K562 (cell line): ENCODE data around the gene SLC43A2. TPM values are rescaled to one million over a fixed set of nuclear protein-coding genes. Genes with fewer than 3 reads are reported as not detected.
A peak's percentile ranks its signal among the peaks of the same experiment; 100 is the strongest.

Source experiments
- ATAC-seq: fragments of 200-7000 bp; cut with Tn5 transposase; 3 replicates; pipeline ENCODE4 v1.9.1; 2020; ENCODE audit warnings: moderate library complexity
- BruUV-seq: library from RNA; stranded (reverse); fragments of 400-500 nt; replicated peaks from 2 replicates; lab custom pipeline; 2021; lab: Mats Ljungman, UMichigan
- CTCF ChIA-PET: fragments of 300-600 bp; formaldehyde crosslinking; extraction: SDS; loops from one replicate; lab custom pipeline; 2021; ENCODE audit warnings: low intra/inter-chr PET ratio; lab: Yijun Ruan, JAX
- POLR2A ChIA-PET: fragments of 300-600, 350-650 bp; sonication (Branson Sonifier 250); formaldehyde crosslinking; extraction: SDS; loops from one replicate; lab custom pipeline; 2021; ENCODE audit warnings: antibody characterized with exemption, inconsistent platforms; lab: Yijun Ruan, JAX
- DNase-seq, 4 experiments: peaks; one replicate each; pipeline versions ENCODE4 v3.0.0 to v3.0.0-alpha.2; 2011 to 2018; ENCODE audit warnings: low spot score in 3 of 4, mixed read lengths in 3 of 4; ENCODE audit errors: extremely low read depth in 1 of 4
- FAIRE-seq: peaks from 2 replicates; lab custom pipeline; 2011; peaks lifted over from hg19 to GRCh38; lab: Jason Lieb, UNC
- H2AFZ ChIP-seq: 2 replicates; pipeline ENCODE4 v1.6.0; 2011; ENCODE audit warnings: low read depth, low read length, control low read depth, inconsistent platforms
- H3K27ac ChIP-seq: fragments of 200-600 bp; 3 replicates; pipeline ENCODE4 v1.8.0; 2011; ENCODE audit warnings: low read depth, mild to moderate bottlenecking, control low read depth, inconsistent platforms, low read length, moderate library complexity, mixed read lengths; ENCODE audit errors: extremely low read depth
- H3K27me3 ChIP-seq, 2 experiments: fragments of 300-600 bp in 1 of 2; 2 replicates in 1 of 2; 3 replicates in 1 of 2; pipeline versions ENCODE4 v1.6.0 to v1.8.0; 2011; ENCODE audit warnings: inconsistent platforms in 2 of 2, low read length in 2 of 2, mild to moderate bottlenecking in 1 of 2, mixed read lengths in 1 of 2, moderate library complexity in 1 of 2; ENCODE audit not compliant: control insufficient read depth in 2 of 2, insufficient read depth in 2 of 2
- H3K36me3 ChIP-seq: fragments of 300-600 bp; 3 replicates; pipeline ENCODE4 v1.8.0; 2011; ENCODE audit warnings: mild to moderate bottlenecking, low read length, inconsistent platforms; ENCODE audit not compliant: control insufficient read depth, insufficient read depth
- H3K4me1 ChIP-seq, 2 experiments: fragments of 200-600 bp in 1 of 2; replicated peaks in 1 of 2; 2 replicates in 1 of 2; 3 replicates in 1 of 2; pipeline versions ENCODE4 v1.5.1 to v1.8.0; 2011; ENCODE audit warnings: inconsistent platforms in 2 of 2, low read length in 2 of 2, mild to moderate bottlenecking in 1 of 2, mixed read lengths in 1 of 2, moderate library complexity in 1 of 2; ENCODE audit not compliant: control insufficient read depth in 2 of 2, insufficient read depth in 2 of 2
- H3K4me2 ChIP-seq: 2 replicates; pipeline ENCODE4 v1.6.1; 2011; ENCODE audit warnings: low read length, control low read depth, inconsistent platforms, mixed read lengths; ENCODE audit not compliant: insufficient read depth
- H3K4me3 ChIP-seq: fragments of 200-600 bp; sonication (generic), shearing (Covaris generic); 2 replicates; pipeline ENCODE4 v1.5.1; 2016; ENCODE audit warnings: control low read depth, inconsistent platforms
- H3K79me2 ChIP-seq: fragments of 200-600 bp; 3 replicates; pipeline ENCODE4 v1.8.0; 2011; ENCODE audit warnings: low read length, inconsistent platforms; ENCODE audit not compliant: control insufficient read depth, insufficient read depth
- H3K9ac ChIP-seq, 2 experiments: 2 replicates each; pipeline versions ENCODE4 v1.6.0 to v1.6.1; 2011; ENCODE audit warnings: low read depth in 2 of 2, low read length in 2 of 2, control low read depth in 1 of 2, inconsistent platforms in 1 of 2, mild to moderate bottlenecking in 1 of 2, mixed read lengths in 1 of 2; ENCODE audit not compliant: insufficient read depth in 1 of 2
- H3K9me1 ChIP-seq: one replicate; pipeline ENCODE4 v1.6.0; 2011; ENCODE audit warnings: inconsistent platforms, mild to moderate bottlenecking, low read length, moderate library complexity; ENCODE audit not compliant: control insufficient read depth, insufficient read depth
- H3K9me3 ChIP-seq: replicated peaks from 2 replicates; pipeline ENCODE4 v1.5.1; 2011; ENCODE audit warnings: low read depth, low read length, inconsistent platforms; ENCODE audit not compliant: control insufficient read depth, insufficient read depth
- H4K20me1 ChIP-seq: replicated peaks from 2 replicates; pipeline ENCODE4 v1.6.1; 2011; ENCODE audit warnings: low read length, inconsistent platforms, mixed read lengths; ENCODE audit not compliant: control insufficient read depth, insufficient read depth
- ATF3 ChIP-seq, 2 experiments: fragments of 450-650 bp in 1 of 2; sonication (generic) in 1 of 2; formaldehyde crosslinking in 1 of 2; IDR thresholded peaks in 1 of 2; conservative IDR thresholded peaks in 1 of 2; 2 replicates each; pipeline versions ENCODE4 v1.6.1 to v1.8.1; 2016 to 2023; ENCODE audit warnings: mild to moderate bottlenecking in 2 of 2, moderate library complexity in 2 of 2, inconsistent platforms in 1 of 2, missing genetic modification reagents in 1 of 2
- CBFB ChIP-seq: sonication (generic); formaldehyde crosslinking; IDR thresholded peaks from 2 replicates; pipeline ENCODE4 v1.4.0; 2020; ENCODE audit warnings: mild to moderate bottlenecking, missing genetic modification reagents
- HNRNPL ChIP-seq: fragments of 200-400 bp; formaldehyde crosslinking; IDR thresholded peaks from 2 replicates; pipeline ENCODE4 v1.6.1; 2017; ENCODE audit warnings: low read depth, mild to moderate bottlenecking, low read length
- JUNB ChIP-seq: fragments of 450-650 bp; formaldehyde crosslinking; conservative IDR thresholded peaks from 2 replicates; pipeline ENCODE4 v1.4.0; 2020; ENCODE audit warnings: mild to moderate bottlenecking
- SIN3B ChIP-seq: fragments of 450-650 bp; IDR thresholded peaks from 2 replicates; pipeline ENCODE4 v1.6.1; 2017; ENCODE audit warnings: low read depth, mild to moderate bottlenecking, moderate library complexity
- STAG1 ChIP-seq: sonication (generic); formaldehyde crosslinking; IDR thresholded peaks from 2 replicates; pipeline ENCODE4 v1.5.0; 2020; ENCODE audit warnings: missing genetic modification reagents, borderline replicate concordance
- TEAD2 ChIP-seq: fragments of 450-650 bp; IDR thresholded peaks from 2 replicates; pipeline ENCODE4 v1.6.1; 2016; ENCODE audit warnings: missing genetic modification characterization, control low read depth, missing compliant biosample characterization
- THAP12 ChIP-seq: fragments of 250-450 bp; sonication (Bioruptor Pico); IDR thresholded peaks from 2 replicates; pipeline ENCODE4 v1.9.0; 2021; ENCODE audit warnings: mild to moderate bottlenecking, inconsistent platforms
- WHSC1 ChIP-seq: IDR thresholded peaks from one replicate; pipeline ENCODE4 v1.6.1; 2012; ENCODE audit warnings: low read length, control low read depth, inconsistent platforms
- XRCC3 ChIP-seq: fragments of 450-650 bp; IDR thresholded peaks from 2 replicates; pipeline ENCODE4 v1.6.1; 2017; ENCODE audit warnings: mild to moderate bottlenecking, moderate library complexity
- ZNF184 ChIP-seq: sonication (generic); formaldehyde crosslinking; IDR thresholded peaks from 2 replicates; pipeline ENCODE4 v1.5.0; 2020; ENCODE audit warnings: missing genetic modification reagents
- ZNF282 ChIP-seq: sonication (generic); formaldehyde crosslinking; IDR thresholded peaks from 2 replicates; pipeline ENCODE4 v1.8.1; 2023; ENCODE audit warnings: missing genetic modification reagents
- WGBS: fragments of 100-300 bp; shearing (Covaris generic); methylation state at CpG from one replicate; pipeline ENCODE4 v1.1.6; 2016; ENCODE audit warnings: low coverage, mixed read lengths; ENCODE audit not compliant: insufficient coverage; ENCODE audit errors: missing lambda C conversion rate; 5-methylcytosine and 5-hydroxymethylcytosine counted together
- in situ Hi-C: fragments of 300-500 bp; cut with MboI; formaldehyde crosslinking; loops from 4 replicates; pipeline ENCODE4 v1.15.0; 2018; ENCODE audit warnings: inconsistent platforms, mixed read lengths
- intact Hi-C: fragments of 100-400 bp; cut with micrococcal nuclease; formaldehyde crosslinking; loops from 2 replicates; pipeline ENCODE4 v1.14.2; 2022
- polyA plus RNA-seq, 8 experiments: library from polyadenylated mRNA; depleted of rRNA in 4 of 8; stranded (reverse) in 5 of 8; unstranded in 3 of 8; fragments of >200 nt; fragmentation: Nextera tagmentation in 2 of 8; fragmentation: Illumina TruSeq in 1 of 8; extraction: Ambion mirVana in 2 of 8; extraction: Trizol in 1 of 8; gene quantifications; 2 replicates each; pipeline versions ENCODE4 v1.2.1 to v1.2.3, GENCODE V29; 2011 to 2014; ENCODE audit warnings: inconsistent platforms in 1 of 8, missing spikeins in 1 of 8
- total RNA-seq, 7 experiments: library from RNA; depleted of rRNA in 6 of 7; stranded (reverse); fragments of >200 nt in 6 of 7; fragmentation: Illumina TruSeq in 2 of 7; extraction: Trizol in 2 of 7; gene quantifications; 2 replicates each; pipeline versions ENCODE4 v1.2.1 to v1.2.3, GENCODE V29; 2011 to 2021; ENCODE audit warnings: low replicate concordance in 1 of 7

SLC43A2 gene
- total and polyA plus RNA-seq, 9 of the 15 experiments (the other 6 are each of a cell fraction or from before 2014, with no cell fraction given): 0.03 to 10.2 (median 3.6) TPM

GRCh38 chr17:1533661-1534325, 94.8 kb downstream of the SLC43A2 start:
- POLR2A ChIA-PET: interaction anchor here (0.6 to 1.8 kb wide), 8 partner anchors 8 to 329 kb away, joined by 3 to 7 read pairs (median 4); partner anchors contain the start of gene INPP5K
- WGBS: 90% methylated on average over 19 of the region's 24 CpGs
- DNase-seq (no peak), FAIRE-seq (no peak)
- intact Hi-C loops: no loop called here
- Histone ChIP-seq H3K79me2 (no peaks in the 10 kb centered on the region), H2AFZ (no peak overlapping the region), H4K20me1 (no peaks in the 10 kb centered on the region), H3K27ac (no peak overlapping the region)
- no TSS peak for BruUV-seq
- in situ Hi-C loops: no loop called here
- no peak for TF ChIP-seq ZNF282 (CRISPR knock-in tag)
- TF ChIP-seq ZNF184 (CRISPR knock-in tag): no peak
- TF ChIP-seq CBFB (CRISPR knock-in tag): no peak
- no peak for TF ChIP-seq ATF3 (IDR thresholded peaks at IDR 0.05)
- TF ChIP-seq ATF3 (CRISPR knock-in tag; conservative IDR thresholded peaks at IDR 0.05): no peak
- no peak for TF ChIP-seq XRCC3
- TF ChIP-seq WHSC1: no peak
- no peak for TF ChIP-seq HNRNPL
- no peak for TF ChIP-seq SIN3B
- no peak for TF ChIP-seq THAP12 (CRISPR knock-in tag)
- TF ChIP-seq STAG1: no peak
- TF ChIP-seq JUNB (CRISPR knock-in tag): no peak
- TF ChIP-seq TEAD2 (tag): no peak
- TF ChIP-seq, all 486 proteins: peak for 0
- no peak overlapping the region for H3K4me2 ChIP-seq
- H3K36me3 ChIP-seq: peaks cover 61% of the 10 kb centered on the region; the same call in 2 of the 3 replicates
- CTCF ChIA-PET: interaction anchor here (0.9 to 1.2 kb wide), 2 partner anchors 168 to 274 kb away, joined by 3 to 5 read pairs; no protein-coding TSS in a partner anchor
- H3K4me1 ChIP-seq: no peaks in the 10 kb centered on the region; a peak in 1 of 5 replicates
- no peak for ATAC-seq
- H3K9ac ChIP-seq: 0 out of 4 replicates have a peak overlapping the region, but pooled peaks of 1 of the 2 experiments have one; percentile 52
- no peak overlapping the region for H3K4me3 ChIP-seq
- no peaks in the 10 kb centered on the region for H3K9me3 ChIP-seq
- no peaks in the 10 kb centered on the region for H3K9me1 ChIP-seq
- H3K27me3 ChIP-seq: no peaks in the 10 kb centered on the region
